LNCAP (cell line): ENCODE data around the gene CCHCR1.

Experiments used
- TF ChIP-seq, protein P1 (sequence below): fragments of 450-650 bp; IDR thresholded peaks from 2 replicates; pipeline ENCODE4 v1.5.1; 2017; ENCODE audit warnings: mild to moderate bottlenecking

CCHCR1 gene

GRCh38 chr6:31179896-31180295 lies 22.3 kb upstream of the CCHCR1 start:
- TF ChIP-seq, protein P1, sequence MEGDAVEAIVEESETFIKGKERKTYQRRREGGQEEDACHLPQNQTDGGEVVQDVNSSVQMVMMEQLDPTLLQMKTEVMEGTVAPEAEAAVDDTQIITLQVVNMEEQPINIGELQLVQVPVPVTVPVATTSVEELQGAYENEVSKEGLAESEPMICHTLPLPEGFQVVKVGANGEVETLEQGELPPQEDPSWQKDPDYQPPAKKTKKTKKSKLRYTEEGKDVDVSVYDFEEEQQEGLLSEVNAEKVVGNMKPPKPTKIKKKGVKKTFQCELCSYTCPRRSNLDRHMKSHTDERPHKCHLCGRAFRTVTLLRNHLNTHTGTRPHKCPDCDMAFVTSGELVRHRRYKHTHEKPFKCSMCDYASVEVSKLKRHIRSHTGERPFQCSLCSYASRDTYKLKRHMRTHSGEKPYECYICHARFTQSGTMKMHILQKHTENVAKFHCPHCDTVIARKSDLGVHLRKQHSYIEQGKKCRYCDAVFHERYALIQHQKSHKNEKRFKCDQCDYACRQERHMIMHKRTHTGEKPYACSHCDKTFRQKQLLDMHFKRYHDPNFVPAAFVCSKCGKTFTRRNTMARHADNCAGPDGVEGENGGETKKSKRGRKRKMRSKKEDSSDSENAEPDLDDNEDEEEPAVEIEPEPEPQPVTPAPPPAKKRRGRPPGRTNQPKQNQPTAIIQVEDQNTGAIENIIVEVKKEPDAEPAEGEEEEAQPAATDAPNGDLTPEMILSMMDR = no peak

DNA sequence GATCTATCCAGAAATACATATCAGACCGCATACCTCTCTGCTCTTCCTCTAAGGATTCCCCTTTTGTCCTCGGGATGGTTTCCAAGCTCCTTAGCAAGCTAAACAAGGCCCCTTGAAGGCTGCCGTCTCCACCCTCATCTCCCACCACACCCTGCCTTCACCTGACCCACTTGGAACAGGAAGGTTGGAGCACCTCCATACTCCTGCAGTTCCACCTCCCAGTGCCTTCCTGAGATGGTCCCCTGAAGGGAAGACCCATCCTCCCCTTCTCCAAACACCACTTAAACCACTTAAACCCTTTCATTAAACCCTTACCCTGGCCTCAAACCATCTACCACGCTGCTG lies 21.4 kb upstream of the CCHCR1 start:
- TF ChIP-seq, protein P1 = no peak

DNA sequence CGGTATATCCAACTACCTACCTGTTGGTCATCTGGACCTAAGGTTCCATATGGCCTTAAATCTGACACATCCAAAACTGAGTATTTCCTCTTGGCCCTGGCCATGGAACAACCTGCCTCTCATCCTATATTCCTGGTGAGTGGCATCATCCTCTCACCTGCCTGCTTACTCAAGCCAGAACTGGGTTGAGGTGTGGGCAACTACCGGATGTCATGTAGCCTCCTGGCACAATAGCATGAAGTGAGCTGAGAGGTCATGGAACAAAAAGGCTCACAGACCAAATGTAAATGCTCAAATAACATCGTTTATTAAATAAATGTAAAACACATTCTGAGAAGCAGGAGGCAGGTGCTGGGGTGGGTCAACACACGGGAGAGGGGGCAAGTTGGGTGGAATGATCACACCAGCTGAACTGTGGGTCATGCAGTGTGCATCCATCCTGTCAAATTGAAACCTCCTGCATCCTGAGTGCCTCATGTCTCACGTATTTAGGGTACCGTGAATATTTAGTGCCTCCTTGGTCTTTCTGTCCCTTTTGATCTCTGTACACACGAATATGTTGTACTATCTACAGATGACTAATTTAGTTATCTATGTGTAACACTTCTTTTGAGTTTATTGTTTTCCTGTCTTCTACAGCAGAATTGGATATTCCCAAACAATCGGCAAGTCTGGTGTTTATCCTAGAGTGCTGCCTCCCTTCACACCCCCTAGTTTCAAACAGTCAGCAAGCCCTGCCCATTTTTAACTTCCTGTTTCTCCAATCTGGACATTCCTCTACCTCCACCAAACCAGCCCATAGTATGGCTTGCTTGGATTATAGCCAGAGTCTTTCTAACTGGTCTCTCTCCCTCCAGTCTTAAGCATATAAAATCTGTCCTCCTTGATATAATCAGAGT lies 20.8 kb upstream of the CCHCR1 start:
- TF ChIP-seq, protein P1 = no peak

GRCh38 chr6:31175971-31176370 lies 18.4 kb upstream of the CCHCR1 start:
- TF ChIP-seq, protein P1 = no peak

DNA sequence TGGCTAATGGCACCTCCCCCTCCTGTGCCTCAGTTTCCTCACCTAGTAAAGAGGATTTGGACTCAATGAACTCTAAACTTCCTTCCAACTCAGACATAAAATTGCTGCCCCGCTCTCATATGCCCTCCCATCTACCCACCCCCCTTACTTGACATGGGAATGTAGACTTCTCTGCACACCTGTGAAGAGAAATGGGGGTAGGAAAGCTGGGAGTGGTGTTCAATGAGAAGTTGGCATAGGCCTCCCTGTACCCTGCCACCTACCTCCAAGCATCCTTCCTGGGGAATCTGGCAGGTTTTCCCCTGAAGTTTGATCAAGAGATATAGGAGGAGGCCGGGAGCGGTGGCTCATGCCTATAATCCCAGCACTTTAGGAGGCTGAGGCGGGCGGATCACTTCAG lies 16.8 kb upstream of the CCHCR1 start:
- TF ChIP-seq, protein P1 = no peak

DNA sequence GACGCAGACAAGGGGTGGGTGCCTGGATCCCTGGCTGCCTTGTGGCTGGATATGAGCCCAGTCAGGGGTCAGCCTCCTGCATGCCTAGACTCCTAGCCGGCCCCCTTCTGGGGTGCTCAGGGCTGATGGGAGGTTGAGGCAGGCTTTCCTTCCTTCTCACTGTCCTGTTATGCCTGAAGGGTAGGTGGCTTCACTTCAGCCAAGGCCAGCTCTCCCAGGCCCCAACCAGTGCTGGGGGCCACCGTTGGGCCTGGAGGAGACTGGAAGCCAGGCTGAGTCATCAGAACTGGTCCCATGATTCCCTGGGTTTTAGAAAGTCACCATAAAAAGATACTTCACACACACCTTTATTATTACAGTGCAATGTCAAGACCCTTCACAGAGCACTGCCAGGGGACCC lies 15.8 kb upstream of the CCHCR1 start:
- TF ChIP-seq, protein P1 = no peak

GRCh38 chr6:31172973-31173384 lies 15.4 kb upstream of the CCHCR1 start:
- TF ChIP-seq, protein P1 = no peak
